Trophoblast cell (in vitro differentiated cells and primary cell): ENCODE data around the gene CD37.
A peak's percentile ranks its signal among the peaks of the same experiment; 100 is the strongest.

Experiments
- DNase-seq, 2 donors: peaks; one replicate each; pipeline ENCODE4 v3.0.0-alpha.2; 2016
- H2AFZ ChIP-seq: 2 replicates; pipeline ENCODE4 v1.6.1; 2013; ENCODE audit warnings: low read length, moderate library complexity, mild to moderate bottlenecking; ENCODE audit not compliant: insufficient read depth, poor library complexity
- H2AK5ac ChIP-seq: 2 replicates; pipeline ENCODE4 v1.6.1; 2013; ENCODE audit warnings: mild to moderate bottlenecking, low read length
- H2BK120ac ChIP-seq: 2 replicates; pipeline ENCODE4 v1.6.1; 2013; ENCODE audit warnings: low read length, mild to moderate bottlenecking, moderate library complexity; ENCODE audit not compliant: insufficient read depth, poor library complexity
- H2BK12ac ChIP-seq: 2 replicates; pipeline ENCODE4 v1.6.1; 2013; ENCODE audit warnings: mild to moderate bottlenecking, low read length, moderate library complexity
- H2BK5ac ChIP-seq: 2 replicates; pipeline ENCODE4 v1.6.1; 2013; ENCODE audit warnings: low read length, low read depth, moderate library complexity, mild to moderate bottlenecking; ENCODE audit not compliant: poor library complexity
- H3K14ac ChIP-seq: 2 replicates; pipeline ENCODE4 v1.6.1; 2013; ENCODE audit warnings: mild to moderate bottlenecking, low read length
- H3K18ac ChIP-seq: 2 replicates; pipeline ENCODE4 v1.6.1; 2013; ENCODE audit warnings: mild to moderate bottlenecking, low read length
- H3K23ac ChIP-seq: 2 replicates; pipeline ENCODE4 v1.6.1; 2013; ENCODE audit warnings: low read length
- H3K27ac ChIP-seq: 2 replicates; pipeline ENCODE4 v1.5.1; 2013; ENCODE audit warnings: low read depth, mild to moderate bottlenecking, inconsistent platforms, low read length, moderate library complexity
- H3K27me3 ChIP-seq: 2 replicates; pipeline ENCODE4 v1.6.1; 2013; ENCODE audit warnings: inconsistent platforms, mild to moderate bottlenecking, low read length, moderate library complexity; ENCODE audit not compliant: insufficient read depth
- H3K36me3 ChIP-seq, 2 experiments: 1 replicate in 1 of 2; 2 replicates in 1 of 2; pipeline ENCODE4 v1.6.1; 2013; ENCODE audit warnings: low read length in 2 of 2, mild to moderate bottlenecking in 2 of 2, moderate library complexity in 1 of 2; ENCODE audit not compliant: insufficient read depth in 2 of 2, control insufficient read depth in 1 of 2
- H3K4ac ChIP-seq: 2 replicates; pipeline ENCODE4 v1.6.1; 2013; ENCODE audit warnings: low read depth, mild to moderate bottlenecking, low read length, moderate library complexity
- H3K4me1 ChIP-seq, 2 experiments: 1 replicate in 1 of 2; 2 replicates in 1 of 2; pipeline ENCODE4 v1.6.1; 2013; ENCODE audit warnings: low read length in 2 of 2, mild to moderate bottlenecking in 2 of 2, moderate library complexity in 1 of 2; ENCODE audit not compliant: insufficient read depth in 2 of 2, control insufficient read depth in 1 of 2
- H3K4me2 ChIP-seq: 2 replicates; pipeline ENCODE4 v1.6.1; 2013; ENCODE audit warnings: inconsistent platforms, mild to moderate bottlenecking, low read length, moderate library complexity
- H3K4me3 ChIP-seq: 2 replicates; pipeline ENCODE4 v1.5.1; 2013; ENCODE audit warnings: mild to moderate bottlenecking, low read depth, low read length, inconsistent platforms
- H3K79me1 ChIP-seq: one replicate; pipeline ENCODE4 v1.6.1; 2013; ENCODE audit warnings: low read length
- H3K79me2 ChIP-seq: 2 replicates; pipeline ENCODE4 v1.6.1; 2013; ENCODE audit warnings: low read length, mild to moderate bottlenecking; ENCODE audit not compliant: control insufficient read depth, insufficient read depth, poor library complexity
- H3K9ac ChIP-seq: 2 replicates; pipeline ENCODE4 v1.6.1; 2013; ENCODE audit warnings: mild to moderate bottlenecking, low read length
- H3K9me3 ChIP-seq: 2 replicates; pipeline ENCODE4 v1.6.1; 2013; ENCODE audit warnings: low read depth, mild to moderate bottlenecking, control low read depth, inconsistent platforms, low read length; ENCODE audit not compliant: insufficient read depth
- H4K12ac ChIP-seq: 2 replicates; pipeline ENCODE4 v1.6.1; 2013; ENCODE audit warnings: low read depth, mild to moderate bottlenecking, low read length, moderate library complexity
- H4K8ac ChIP-seq: 2 replicates; pipeline ENCODE4 v1.6.1; 2013; ENCODE audit warnings: low read depth, mild to moderate bottlenecking, low read length, moderate library complexity
- H4K91ac ChIP-seq: one replicate; pipeline ENCODE4 v1.6.1; 2013; ENCODE audit warnings: low read depth, mild to moderate bottlenecking, low read length, moderate library complexity
- whole genome bisulfite sequencing: extraction: QIAGEN DNeasy Blood & Tissue Kit; methylation state at CpG from one replicate; pipeline ENCODE4 v1.1.7; 2013; ENCODE audit warnings: missing lambda C conversion rate; ENCODE audit not compliant: insufficient read length, insufficient coverage; ENCODE audit errors: extremely low coverage; 5-methylcytosine and 5-hydroxymethylcytosine counted together

Gene CD37

DNA sequence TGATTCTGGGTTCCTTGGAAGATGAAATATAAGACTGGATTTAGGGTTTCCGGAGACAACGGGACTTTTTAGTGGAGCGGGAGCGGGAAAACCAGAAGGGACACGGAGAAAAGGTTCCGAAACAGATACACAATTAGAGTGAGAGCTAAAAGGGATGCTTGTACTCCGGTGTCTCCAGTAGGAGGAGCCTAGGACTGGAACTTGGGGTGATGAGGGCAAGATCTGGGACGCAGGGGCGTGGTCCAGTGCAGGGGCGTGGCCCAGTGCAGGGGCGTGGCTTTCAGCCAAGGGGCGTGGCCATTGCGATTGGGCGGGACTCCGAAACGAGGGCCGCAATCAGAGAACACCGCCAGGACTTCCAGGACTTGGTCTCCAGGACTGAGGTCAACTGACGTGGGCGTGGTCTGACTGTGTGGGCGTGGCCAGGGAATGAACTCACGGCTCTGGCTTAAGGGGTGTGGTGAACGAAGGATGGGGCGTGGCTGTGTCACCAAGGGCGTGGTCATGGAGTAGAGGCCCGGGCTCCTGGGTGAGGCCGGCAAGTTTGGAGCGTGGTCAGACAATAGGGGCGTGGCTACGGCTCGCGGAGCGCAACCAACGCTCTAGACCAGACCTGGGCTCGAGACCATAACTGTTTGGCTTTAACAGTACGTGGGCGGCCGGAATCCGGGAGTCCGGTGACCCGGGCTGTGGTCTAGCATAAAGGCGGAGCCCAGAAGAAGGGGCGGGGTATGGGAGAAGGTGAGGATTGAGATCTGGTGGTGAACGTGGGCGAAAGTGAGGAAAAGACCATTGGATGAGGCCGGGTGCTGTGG is 28.3 kb downstream of the CD37 start, which contains the start of gene DKKL1:
TSS of gene DKKL1 (plus strand) at position 610 of the 815 bp plus-strand sequence. CDS start at position 732, 122 bp downstream.
- Histone ChIP-seq H4K91ac (no peak within 1 kb of the TSS), H3K79me2 (peaks cover 12% of the 10 kb centered on the region), H3K4ac (peak within 1 kb of the TSS; percentile 34), H4K8ac (peak within 1 kb of the TSS; percentile 70), H3K4me1 (peaks cover 0 to 4% of the 10 kb centered on the region in 2 experiments), H4K12ac (peak within 1 kb of the TSS; percentile 47), H3K4me2 (peak within 1 kb of the TSS; percentile 80), H3K23ac (no peak within 1 kb of the TSS), H3K27ac (peak within 1 kb of the TSS; percentile 24), H2BK120ac (no peak within 1 kb of the TSS), H2BK5ac (peak within 1 kb of the TSS; percentile 12), H2AK5ac (no peak within 1 kb of the TSS), H3K14ac (peak within 1 kb of the TSS; percentile 41), H3K9ac (no peak within 1 kb of the TSS), H3K27me3 (no peaks in the 10 kb centered on the region), H3K4me3 (no peak within 1 kb of the TSS), H3K18ac (no peak within 1 kb of the TSS), H3K36me3 (peaks cover 12 to 13% of the 10 kb centered on the region in 2 experiments), H2AFZ (peak within 1 kb of the TSS; percentile 76), H3K9me3 (peaks cover 3% of the 10 kb centered on the region), H3K79me1 (peaks cover 14% of the 10 kb centered on the region), H2BK12ac (no peak within 1 kb of the TSS)
- peak; percentile 97 to 99 for DNase-seq
- WGBS = no CpG with 5 or more reads among the region's 46 CpGs

DNA sequence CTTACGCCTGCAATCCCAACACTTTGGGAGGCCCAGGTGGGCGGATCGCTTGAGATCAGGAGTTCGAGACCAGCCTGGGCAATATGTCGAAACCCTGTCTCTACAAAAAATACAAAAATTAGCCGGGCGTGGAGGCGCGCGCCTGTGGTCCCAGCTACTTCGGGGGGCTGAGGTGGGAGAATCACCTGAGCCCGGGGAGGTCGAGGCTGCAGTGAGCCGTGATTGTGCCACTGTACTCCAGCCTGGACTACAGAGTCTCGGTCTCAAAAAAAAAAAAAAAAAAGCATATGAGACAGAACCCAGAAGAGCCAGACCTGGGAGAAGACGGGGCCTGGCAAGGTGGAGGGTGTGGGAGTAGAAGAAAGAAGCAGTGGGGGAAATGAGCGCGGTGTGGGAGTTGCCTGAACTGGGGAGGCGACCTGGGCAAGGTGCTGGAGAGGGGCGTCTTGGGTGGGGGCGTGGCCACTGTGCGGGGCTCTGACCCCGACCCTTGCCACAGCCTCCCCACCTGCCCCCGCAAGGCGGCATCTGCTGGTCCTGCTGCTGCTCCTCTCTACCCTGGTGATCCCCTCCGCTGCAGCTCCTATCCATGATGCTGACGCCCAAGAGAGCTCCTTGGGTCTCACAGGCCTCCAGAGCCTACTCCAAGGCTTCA is 29.0 kb downstream of the CD37 start:
- H3K23ac ChIP-seq = no peak overlapping the region
- peak overlapping the region; percentile 54 for H3K4me2 ChIP-seq
- no peak overlapping the region for H2BK5ac ChIP-seq
- no peak overlapping the region for H3K14ac ChIP-seq
- no peak overlapping the region for H3K9ac ChIP-seq
- H2AK5ac ChIP-seq = no peak overlapping the region
- no peaks in the 10 kb centered on the region for H3K27me3 ChIP-seq
- H4K12ac ChIP-seq = no peak overlapping the region
- H3K4me3 ChIP-seq = no peak overlapping the region
- no peak overlapping the region for H3K27ac ChIP-seq
- H3K36me3 ChIP-seq = peaks cover 5 to 7% of the 10 kb centered on the region in 2 experiments
- H4K8ac ChIP-seq = no peak overlapping the region
- no peak overlapping the region for H2BK12ac ChIP-seq
- WGBS = no CpG with 5 or more reads among the region's 27 CpGs
- H2AFZ ChIP-seq = no peak overlapping the region
- peaks cover 14% of the 10 kb centered on the region for H3K79me1 ChIP-seq
- DNase-seq = no peak
- H3K4ac ChIP-seq = no peak overlapping the region
- no peak overlapping the region for H2BK120ac ChIP-seq
- H3K4me1 ChIP-seq = peaks cover 0 to 4% of the 10 kb centered on the region in 2 experiments
- H4K91ac ChIP-seq = no peak overlapping the region
- no peak overlapping the region for H3K18ac ChIP-seq
- H3K9me3 ChIP-seq = peaks cover 3% of the 10 kb centered on the region
- peaks cover 12% of the 10 kb centered on the region for H3K79me2 ChIP-seq

DNA sequence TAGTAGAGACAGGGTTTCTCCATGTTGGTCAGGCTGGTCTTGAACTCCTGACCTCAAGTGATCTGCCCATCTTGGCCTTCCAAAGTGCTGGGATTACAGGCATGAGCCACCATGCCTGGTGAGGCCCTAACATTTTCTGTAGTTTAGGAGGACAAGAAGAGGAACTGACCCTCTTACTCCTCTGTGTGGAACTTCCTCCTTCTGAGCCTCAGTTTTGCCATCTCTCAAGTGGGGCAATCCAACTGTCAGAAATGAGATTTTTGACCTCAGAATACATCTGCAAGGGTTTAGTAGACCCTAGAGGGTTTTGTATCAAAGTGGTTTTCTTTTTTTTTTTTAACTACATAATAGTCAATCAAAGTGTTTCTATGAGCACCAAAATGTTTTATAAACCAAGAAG is 30.9 kb downstream of the CD37 start:
- no peak overlapping the region for H2AK5ac ChIP-seq
- H3K9me3 ChIP-seq = peaks cover 12% of the 10 kb centered on the region
- peaks cover 12% of the 10 kb centered on the region for H3K79me1 ChIP-seq
- no peak overlapping the region for H3K23ac ChIP-seq
- H3K14ac ChIP-seq = no peak overlapping the region
- H3K27ac ChIP-seq = no peak overlapping the region
- no peak for DNase-seq
- H3K18ac ChIP-seq = no peak overlapping the region
- H2BK120ac ChIP-seq = no peak overlapping the region
- no peak overlapping the region for H3K4me2 ChIP-seq
- no peaks in the 10 kb centered on the region for H3K27me3 ChIP-seq
- H3K4me3 ChIP-seq = no peak overlapping the region
- H4K91ac ChIP-seq = no peak overlapping the region
- H3K9ac ChIP-seq = no peak overlapping the region
- no peaks in the 10 kb centered on the region for H3K36me3 ChIP-seq
- no peak overlapping the region for H2BK5ac ChIP-seq
- no peak overlapping the region for H3K4ac ChIP-seq
- no peak overlapping the region for H4K12ac ChIP-seq
- peaks cover 8% of the 10 kb centered on the region for H3K79me2 ChIP-seq
- no peaks in the 10 kb centered on the region for H3K4me1 ChIP-seq
- no peak overlapping the region for H2BK12ac ChIP-seq
- H2AFZ ChIP-seq = no peak overlapping the region
- no peak overlapping the region for H4K8ac ChIP-seq

DNA sequence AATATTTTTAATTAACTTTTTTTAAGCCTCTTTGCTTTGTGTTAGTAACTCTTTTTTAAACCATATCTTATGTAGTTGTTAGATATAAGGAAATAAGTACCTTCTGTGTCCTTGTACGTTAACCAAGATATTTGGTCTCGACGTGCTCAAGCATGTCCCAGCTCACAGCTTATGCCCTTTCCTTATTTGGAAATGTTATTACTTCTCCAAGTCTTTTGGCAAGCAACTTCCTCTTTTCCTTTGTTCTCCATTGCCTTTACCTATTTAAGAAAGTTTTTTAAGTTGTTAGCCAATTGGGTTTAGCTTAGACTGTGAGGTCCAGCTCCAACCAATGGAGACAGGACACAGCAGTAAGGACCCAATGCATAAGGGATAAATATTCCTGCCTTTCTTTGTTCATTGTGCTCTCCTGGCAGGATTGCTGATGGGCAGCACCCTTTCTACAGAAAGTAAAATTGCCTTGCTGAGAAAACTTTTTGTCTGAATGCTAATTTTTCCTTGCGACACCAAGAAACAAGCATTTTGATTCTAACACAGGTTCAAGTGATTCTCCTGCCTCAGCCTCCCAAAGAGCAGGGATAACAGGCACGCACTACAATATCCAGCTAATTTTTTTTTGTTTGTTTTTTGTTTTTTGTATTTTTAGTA is 33.6 kb downstream of the CD37 start:
- no peak overlapping the region for H4K91ac ChIP-seq
- H2AFZ ChIP-seq = no peak overlapping the region
- H3K79me1 ChIP-seq = no peaks in the 10 kb centered on the region
- H3K18ac ChIP-seq = no peak overlapping the region
- H3K4me1 ChIP-seq = no peaks in the 10 kb centered on the region
- no peaks in the 10 kb centered on the region for H3K79me2 ChIP-seq
- no peak overlapping the region for H2BK120ac ChIP-seq
- no peak overlapping the region for H3K9ac ChIP-seq
- H2BK12ac ChIP-seq = no peak overlapping the region
- no peak for DNase-seq
- H3K4ac ChIP-seq = no peak overlapping the region
- H3K9me3 ChIP-seq = peaks cover 10% of the 10 kb centered on the region
- no peak overlapping the region for H3K27ac ChIP-seq
- H3K23ac ChIP-seq = no peak overlapping the region
- H3K14ac ChIP-seq = no peak overlapping the region
- no peak overlapping the region for H4K8ac ChIP-seq
- H3K27me3 ChIP-seq = no peaks in the 10 kb centered on the region
- H3K4me3 ChIP-seq = no peak overlapping the region
- WGBS = no CpG with 5 or more reads among the region's 5 CpGs
- H3K4me2 ChIP-seq = no peak overlapping the region
- H4K12ac ChIP-seq = no peak overlapping the region
- no peak overlapping the region for H2BK5ac ChIP-seq
- H2AK5ac ChIP-seq = no peak overlapping the region
- H3K36me3 ChIP-seq = no peaks in the 10 kb centered on the region
